KOPT-K1 (cell line): ENCODE measurements around the gene FGL2.
"Not testable (repeated sequence)": the region's sequence is repeated elsewhere in the genome, so short reads cannot be mapped to it uniquely, and the experiment has no call there.

ENCODE experiments used
- H3K27ac ChIP-seq: fragments of 200-600 bp; sonication (generic); 2 replicates; pipeline ENCODE4 v1.5.1; 2016; ENCODE audit warnings: antibody characterized with exemption, mild to moderate bottlenecking, low read depth, low read length; ENCODE audit not compliant: poor library complexity, severe bottlenecking
- H3K36me3 ChIP-seq: fragments of 200-600 bp; sonication (generic); 2 replicates; pipeline ENCODE4 v1.5.1; 2017; ENCODE audit warnings: antibody characterized with exemption, mild to moderate bottlenecking, low read length, moderate library complexity; ENCODE audit not compliant: insufficient read depth
- H3K9me3 ChIP-seq: fragments of 200-600 bp; sonication (generic); 2 replicates; pipeline ENCODE4 v1.5.1; 2017; ENCODE audit warnings: antibody characterized with exemption, low read length, mild to moderate bottlenecking; ENCODE audit not compliant: insufficient read depth, poor library complexity, severe bottlenecking

Gene FGL2

GRCh38 chr7:77154917-77155464 is 44.6 kb downstream of the FGL2 start:
- not testable (repeated sequence) for H3K27ac ChIP-seq, H3K9me3 ChIP-seq, H3K36me3 ChIP-seq

- peaks cover 13% of the 10 kb centered on the region for H3K9me3 ChIP-seq
- H3K27ac ChIP-seq, H3K36me3 ChIP-seq: not testable (repeated sequence)
Measured at GRCh38 chr7:77152232-77152631, 47.4 kb downstream of the FGL2 start.
